ENCODE results near the gene CABLES2.

Gene CABLES2

GRCh38 chr20:62350629-62351422, 56.3 kb downstream of the CABLES2 start:
- no peak for DNase-seq (ENCODE audit: low read depth in 2 of 2, low spot score in 1 of 2)

DNA sequence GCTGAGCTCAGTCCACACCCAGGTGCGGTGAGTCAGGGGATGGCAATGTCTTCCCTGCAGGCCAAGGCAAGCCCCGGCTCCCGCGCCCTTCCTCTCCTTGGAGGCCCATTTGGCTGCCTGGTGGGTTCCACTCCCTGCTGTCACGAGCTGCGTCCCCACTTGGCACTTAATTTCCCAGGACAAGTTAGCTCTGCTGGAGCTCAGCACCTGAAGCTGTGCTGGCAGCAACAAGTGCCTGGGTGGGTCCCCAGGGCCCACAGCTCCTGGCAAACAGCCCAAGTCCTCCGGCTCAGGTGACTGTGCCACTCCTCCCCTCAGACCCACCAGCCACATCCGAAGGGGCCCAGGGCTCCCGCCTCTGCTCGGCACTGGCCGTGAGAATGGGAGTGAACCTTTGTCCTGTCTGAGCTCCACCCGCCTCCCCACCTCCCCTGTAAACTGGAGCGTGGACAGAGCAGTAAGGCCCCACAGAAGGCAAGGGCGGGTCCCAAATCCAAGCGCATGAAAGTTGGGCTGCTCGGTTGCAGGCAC, 56.9 kb downstream of the CABLES2 start:
- no peak for DNase-seq (ENCODE audit: low read depth in 2 of 2, low spot score in 1 of 2)

DNA sequence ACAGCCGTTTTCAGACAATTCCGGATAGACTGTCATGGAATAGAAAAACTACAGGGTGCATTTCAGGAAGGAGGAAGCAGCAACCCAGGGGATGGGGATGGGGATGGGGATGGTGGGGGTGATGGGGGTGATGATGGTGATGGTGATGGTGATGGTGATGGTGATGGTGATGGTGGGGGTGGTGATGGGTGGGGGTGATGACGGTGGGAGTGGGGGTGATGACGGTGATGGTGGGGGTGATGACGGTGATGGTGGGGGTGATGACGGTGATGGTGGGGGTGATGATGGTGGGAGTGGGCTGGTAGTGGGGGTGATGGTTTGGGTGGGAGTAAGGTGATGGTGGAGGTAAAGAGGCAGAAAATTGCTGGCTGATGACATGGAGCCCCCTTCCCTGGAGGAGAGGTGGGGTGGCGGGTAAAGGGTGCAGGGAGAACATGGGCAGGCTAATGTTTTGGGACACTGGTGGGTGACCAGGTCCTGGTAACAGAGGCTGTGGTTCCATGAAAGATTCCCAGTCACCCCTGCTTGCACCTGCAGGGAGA, 57.5 kb downstream of the CABLES2 start:
- no peak for DNase-seq (ENCODE audit: low read depth in 2 of 2, low spot score in 1 of 2)

DNA sequence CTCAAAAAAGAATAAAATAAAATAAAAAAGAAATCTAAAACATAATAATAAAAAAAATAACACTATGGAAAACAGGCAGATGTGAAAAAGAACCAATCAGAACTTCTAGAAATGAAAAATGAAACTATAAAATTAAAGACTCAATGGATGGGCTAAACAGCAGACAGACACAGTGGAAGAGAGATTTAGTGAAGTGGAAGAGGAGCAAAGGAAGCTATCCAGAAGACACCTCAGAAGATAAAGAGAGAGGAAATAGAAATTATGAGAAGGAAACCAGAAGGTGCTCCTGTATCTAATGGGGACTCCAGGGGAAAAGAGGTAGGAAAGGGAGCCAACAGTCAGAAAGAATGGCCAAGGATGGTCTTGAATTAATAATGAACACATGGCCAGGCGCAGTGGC, 58.5 kb downstream of the CABLES2 start:
- DNase-seq (ENCODE audit: low read depth in 2 of 2, low spot score in 1 of 2) = no peak

GRCh38 chr20:62347445-62347844, 59.6 kb downstream of the CABLES2 start:
- DNase-seq (ENCODE audit: low read depth in 2 of 2, low spot score in 1 of 2) = no peak

DNA sequence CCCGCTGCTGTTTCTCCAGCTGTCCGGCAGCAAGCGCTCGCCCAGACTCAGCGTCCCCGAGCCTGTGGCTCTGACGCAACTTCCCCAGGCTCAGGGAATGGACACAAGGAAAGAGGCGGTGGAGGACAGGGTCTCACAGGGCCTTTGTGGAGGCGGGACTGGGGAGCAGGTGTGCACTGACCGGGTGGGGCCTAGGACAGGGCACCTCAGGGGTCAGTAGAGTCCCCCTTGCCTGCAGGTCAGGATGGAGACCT, 60.0 kb downstream of the CABLES2 start:
- no peak for DNase-seq (ENCODE audit: low read depth in 2 of 2, low spot score in 1 of 2)

DNA sequence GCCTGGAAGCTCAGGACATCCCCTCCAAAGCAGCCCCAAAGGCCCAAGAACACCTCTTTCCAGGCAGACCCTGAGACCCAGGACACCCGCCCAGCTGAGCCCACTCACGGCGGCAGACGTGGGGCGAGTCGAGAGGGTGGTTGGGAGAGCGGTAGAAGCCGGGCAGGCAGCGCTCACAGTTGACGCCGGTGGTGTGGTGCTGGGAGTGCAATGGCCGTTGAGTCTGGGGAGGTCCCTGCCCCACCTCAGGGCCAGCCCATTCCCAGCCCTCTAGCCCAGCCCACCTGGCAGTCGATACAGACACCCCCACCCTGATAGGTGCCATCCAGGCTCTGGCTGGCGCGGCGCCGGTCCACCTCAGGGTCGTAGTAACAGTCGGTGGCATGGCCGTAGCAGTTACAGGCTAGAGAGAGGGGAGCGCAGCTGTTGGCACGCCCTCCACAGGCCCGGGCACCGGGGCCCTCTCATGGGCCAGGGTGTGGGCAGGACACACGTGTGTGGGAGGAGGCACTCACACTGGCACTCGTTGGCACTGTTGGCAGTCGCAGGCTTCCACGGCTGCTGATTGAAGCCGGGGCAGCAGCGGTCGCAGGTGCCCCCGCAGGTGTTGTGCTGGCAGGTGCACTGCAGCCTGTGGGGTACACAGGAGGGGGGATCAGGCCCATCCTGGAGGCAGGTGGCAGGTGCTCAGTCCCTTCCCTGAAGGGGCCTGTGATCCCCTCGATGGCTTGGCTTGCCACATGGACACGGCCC, 60.5 kb downstream of the CABLES2 start:
- no peak for DNase-seq (ENCODE audit: low read depth in 2 of 2, low spot score in 1 of 2)

- no peak for DNase-seq (ENCODE audit: low read depth in 2 of 2, low spot score in 1 of 2)
Observed at GRCh38 chr20:62345681-62346370, 61.3 kb downstream of the CABLES2 start.

DNA sequence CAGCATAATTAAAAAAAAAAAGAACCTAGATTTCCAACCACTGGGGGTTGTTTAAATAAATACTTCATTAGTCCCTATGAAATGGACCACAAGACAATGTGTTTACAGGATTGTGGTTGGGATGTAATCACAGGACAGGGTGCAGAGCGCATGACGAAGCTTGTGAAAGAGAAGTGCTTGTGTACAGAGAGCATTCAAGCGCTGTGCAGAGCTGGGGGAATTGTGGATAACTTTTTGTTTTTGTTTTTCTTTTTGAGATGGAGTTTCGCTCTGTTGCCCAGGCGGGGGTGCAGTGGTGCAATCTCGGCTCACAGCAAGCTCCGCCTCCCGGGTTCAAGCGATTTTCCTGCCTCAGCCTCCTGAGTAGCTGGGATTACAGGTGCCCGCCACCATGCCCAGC, 62.3 kb downstream of the CABLES2 start:
- DNase-seq (ENCODE audit: low read depth in 2 of 2, low spot score in 1 of 2) = no peak

GRCh38 chr20:62344092-62344491, 63.0 kb downstream of the CABLES2 start:
- DNase-seq (ENCODE audit: low read depth in 2 of 2, low spot score in 1 of 2) = no peak

GRCh38 chr20:62342910-62343309, 64.2 kb downstream of the CABLES2 start:
- no peak for DNase-seq (ENCODE audit: low read depth in 2 of 2, low spot score in 1 of 2)

- no peak for DNase-seq (ENCODE audit: low read depth in 2 of 2, low spot score in 1 of 2)
Observed at GRCh38 chr20:62339647-62340062, 67.4 kb downstream of the CABLES2 start.
